Measurements from ENCODE around the gene ACOT12. TPM values are rescaled to one million over a fixed set of nuclear protein-coding genes. Genes with fewer than 3 reads are reported as not detected.

ACOT12 gene
- total and polyA plus RNA-seq, 2 donors (not counting 1 experiment from before 2014, with no cell fraction given), result 0.06 TPM; not detected in 1

GRCh38 chr5:81335946-81336345 lies 58.0 kb downstream of the ACOT12 start:
- Histone ChIP-seq H4K20me1 (ENCODE audit: control insufficient read depth, insufficient read depth, low read length, poor library complexity, severe bottlenecking) (no peaks in the 10 kb centered on the region), H3K27ac (ENCODE audit: low read length in 2 of 2) (no peak overlapping the region), H3K4me2 (replicated peaks; ENCODE audit: low read depth, low read length, poor library complexity, severe bottlenecking) (no peak overlapping the region), H3K9ac (ENCODE audit: low read length) (no peak overlapping the region), H3K36me3 (replicated peaks in 1 of 2; ENCODE audit: control extremely low read depth in 1 of 2, control insufficient read depth in 1 of 2, extremely low read depth in 1 of 2, insufficient read depth in 2 of 2, low read length in 1 of 2) (no peaks in the 10 kb centered on the region), H2AFZ (ENCODE audit: insufficient read depth, low read depth, low read length, poor library complexity, severe bottlenecking) (no peak overlapping the region), H3K9me3 (ENCODE audit: control extremely low read depth in 1 of 3, control insufficient read depth in 2 of 3, insufficient read depth in 1 of 3, low read length in 2 of 3) (peaks cover 2 to 12% (median 4%) of the 10 kb centered on the region in 3 donors), H3K4me3 (ENCODE audit: control extremely low read depth in 1 of 5, extremely low read depth in 1 of 5, insufficient read depth in 1 of 5, low read depth in 2 of 5, low read length in 4 of 5) (no peak overlapping the region), H3K79me2 (ENCODE audit: control insufficient read depth, insufficient read depth, low read length) (no peaks in the 10 kb centered on the region), H3K27me3 (replicated peaks in 1 of 4; ENCODE audit: control extremely low read depth in 1 of 4, control insufficient read depth in 3 of 4, insufficient read depth in 4 of 4, low read length in 3 of 4) (no peaks in the 10 kb centered on the region), H3K4me1 (ENCODE audit: control insufficient read depth in 2 of 2, insufficient read depth in 2 of 2, low read length in 2 of 2) (no peaks in the 10 kb centered on the region)
- ChIA-PET POLR2A (no interaction called here), CTCF (no interaction called here)
- no peak for DNase-seq
- Mint-ChIP-seq H3K9me3 (ENCODE audit: insufficient read depth) (no peaks in the 10 kb centered on the region), H3K27ac (no peak overlapping the region), H3K4me1 (no peaks in the 10 kb centered on the region), H3K4me3 (no peak overlapping the region), H3K27me3 (peaks cover 3% of the 10 kb centered on the region)
- WGBS (ENCODE audit: insufficient coverage), result 100% methylated on average over 1 of the region's 2 CpGs
- ATAC-seq (ENCODE audit: low read depth), result no peak
- intact Hi-C loops (cut with micrococcal nuclease), result no loop called here
- TF ChIP-seq EZH2 (IDR thresholded peaks at IDR 0.05; ENCODE audit: borderline replicate concordance, insufficient read depth, low read depth, low read length, poor library complexity, severe bottlenecking) (no peak), CTCF (IDR thresholded peaks at IDR 0.05) (no peak)

- DNase-seq (no peak), ATAC-seq (ENCODE audit: low read depth) (no peak)
- 93% methylated on average over 4 of the region's 14 CpGs for WGBS (ENCODE audit: insufficient coverage)
- no peak overlapping the region for H3K9ac ChIP-seq (ENCODE audit: low read length)
- H3K9me3 ChIP-seq (ENCODE audit: control extremely low read depth in 1 of 3, control insufficient read depth in 2 of 3, insufficient read depth in 1 of 3, low read length in 2 of 3), result peaks cover 2 to 12% (median 4%) of the 10 kb centered on the region in 3 donors
- no peaks in the 10 kb centered on the region for H4K20me1 ChIP-seq (ENCODE audit: control insufficient read depth, insufficient read depth, low read length, poor library complexity, severe bottlenecking)
- H3K9me3 Mint-ChIP-seq (ENCODE audit: insufficient read depth), result no peaks in the 10 kb centered on the region
- no peak overlapping the region for H3K4me3 ChIP-seq (ENCODE audit: control extremely low read depth in 1 of 5, extremely low read depth in 1 of 5, insufficient read depth in 1 of 5, low read depth in 2 of 5, low read length in 4 of 5)
- H3K27me3 ChIP-seq (replicated peaks in 1 of 4; ENCODE audit: control extremely low read depth in 1 of 4, control insufficient read depth in 3 of 4, insufficient read depth in 4 of 4, low read length in 3 of 4), result no peaks in the 10 kb centered on the region
- ChIA-PET POLR2A (no interaction called here), CTCF (no interaction called here)
- peaks cover 6% of the 10 kb centered on the region for H3K27me3 Mint-ChIP-seq
- no peak overlapping the region for H3K27ac Mint-ChIP-seq
- intact Hi-C loops (cut with micrococcal nuclease), result no loop called here
- no peak overlapping the region for H3K4me2 ChIP-seq (replicated peaks; ENCODE audit: low read depth, low read length, poor library complexity, severe bottlenecking)
- H3K4me1 Mint-ChIP-seq, result no peaks in the 10 kb centered on the region
- H3K36me3 ChIP-seq (replicated peaks in 1 of 2; ENCODE audit: control extremely low read depth in 1 of 2, control insufficient read depth in 1 of 2, extremely low read depth in 1 of 2, insufficient read depth in 2 of 2, low read length in 1 of 2), result no peaks in the 10 kb centered on the region
- H3K4me1 ChIP-seq (ENCODE audit: control insufficient read depth in 2 of 2, insufficient read depth in 2 of 2, low read length in 2 of 2), result no peaks in the 10 kb centered on the region
- H3K27ac ChIP-seq (ENCODE audit: low read length in 2 of 2), result no peak overlapping the region
- no peak overlapping the region for H3K4me3 Mint-ChIP-seq
- TF ChIP-seq CTCF (IDR thresholded peaks at IDR 0.05) (no peak), EZH2 (IDR thresholded peaks at IDR 0.05; ENCODE audit: borderline replicate concordance, insufficient read depth, low read depth, low read length, poor library complexity, severe bottlenecking) (no peak)
- no peak overlapping the region for H2AFZ ChIP-seq (ENCODE audit: insufficient read depth, low read depth, low read length, poor library complexity, severe bottlenecking)
- no peaks in the 10 kb centered on the region for H3K79me2 ChIP-seq (ENCODE audit: control insufficient read depth, insufficient read depth, low read length)
Measured at GRCh38 chr5:81334304-81335061, 59.5 kb downstream of the ACOT12 start.
